GM12801 (cell line): ENCODE measurements around the gene MYOZ2.

ENCODE experiments used
- CTCF ChIP-seq: IDR thresholded peaks from one replicate; pipeline ENCODE4 v1.5.1; 2011; ENCODE audit warnings: control low read depth; ENCODE audit not compliant: insufficient read length; ENCODE audit errors: extremely low read depth

MYOZ2 gene

GRCh38 chr4:119207051-119207450 is 71.4 kb downstream of the MYOZ2 start:
- no peak for TF ChIP-seq CTCF

GRCh38 chr4:119209077-119209476 is 73.4 kb downstream of the MYOZ2 start:
- TF ChIP-seq CTCF, result no peak

GRCh38 chr4:119209586-119209985 is 74.0 kb downstream of the MYOZ2 start:
- no peak for TF ChIP-seq CTCF

- TF ChIP-seq CTCF, result no peak
These were observed 75.1 kb downstream of the MYOZ2 start for GRCh38 chr4:119210775-119211174.

- TF ChIP-seq CTCF, result no peak
These were observed 76.2 kb downstream of the MYOZ2 start for GRCh38 chr4:119211867-119212233.

- TF ChIP-seq CTCF, result no peak
These were observed 76.8 kb downstream of the MYOZ2 start, which contains the start of gene USP53 for GRCh38 chr4:119212234-119212963. USP53 (plus strand) TSS chr4:119212713; CDS start chr4:119239760, 27,047 bp downstream.

GRCh38 chr4:119212964-119213606 is 77.5 kb downstream of the MYOZ2 start:
- no peak for TF ChIP-seq CTCF
